Mucosa of stomach (tissue), 1 donor: ENCODE results near the gene VEGFB.

Experiments
- H3K27me3 ChIP-seq: one replicate; pipeline ENCODE4 v1.7.0; 2013; ENCODE audit warnings: mild to moderate bottlenecking, low read length; ENCODE audit not compliant: control insufficient read depth, insufficient read depth
- H3K36me3 ChIP-seq: one replicate; pipeline ENCODE4 v1.7.0; 2013; ENCODE audit warnings: low read length; ENCODE audit not compliant: control insufficient read depth, insufficient read depth
- H3K4me1 ChIP-seq: one replicate; pipeline ENCODE4 v1.7.0; 2013; ENCODE audit warnings: mild to moderate bottlenecking, low read length; ENCODE audit not compliant: control insufficient read depth, insufficient read depth
- H3K4me3 ChIP-seq: one replicate; pipeline ENCODE4 v1.7.0; 2013; ENCODE audit warnings: low read length
- H3K9ac ChIP-seq: one replicate; pipeline ENCODE4 v1.7.0; 2013; ENCODE audit warnings: mild to moderate bottlenecking, low read length, moderate library complexity
- H3K9me3 ChIP-seq: one replicate; pipeline ENCODE4 v1.7.0; 2013; ENCODE audit warnings: mild to moderate bottlenecking, low read length, moderate library complexity; ENCODE audit not compliant: control insufficient read depth
- donor health status: Pancreatic carcinoma.

The VEGFB gene

DNA sequence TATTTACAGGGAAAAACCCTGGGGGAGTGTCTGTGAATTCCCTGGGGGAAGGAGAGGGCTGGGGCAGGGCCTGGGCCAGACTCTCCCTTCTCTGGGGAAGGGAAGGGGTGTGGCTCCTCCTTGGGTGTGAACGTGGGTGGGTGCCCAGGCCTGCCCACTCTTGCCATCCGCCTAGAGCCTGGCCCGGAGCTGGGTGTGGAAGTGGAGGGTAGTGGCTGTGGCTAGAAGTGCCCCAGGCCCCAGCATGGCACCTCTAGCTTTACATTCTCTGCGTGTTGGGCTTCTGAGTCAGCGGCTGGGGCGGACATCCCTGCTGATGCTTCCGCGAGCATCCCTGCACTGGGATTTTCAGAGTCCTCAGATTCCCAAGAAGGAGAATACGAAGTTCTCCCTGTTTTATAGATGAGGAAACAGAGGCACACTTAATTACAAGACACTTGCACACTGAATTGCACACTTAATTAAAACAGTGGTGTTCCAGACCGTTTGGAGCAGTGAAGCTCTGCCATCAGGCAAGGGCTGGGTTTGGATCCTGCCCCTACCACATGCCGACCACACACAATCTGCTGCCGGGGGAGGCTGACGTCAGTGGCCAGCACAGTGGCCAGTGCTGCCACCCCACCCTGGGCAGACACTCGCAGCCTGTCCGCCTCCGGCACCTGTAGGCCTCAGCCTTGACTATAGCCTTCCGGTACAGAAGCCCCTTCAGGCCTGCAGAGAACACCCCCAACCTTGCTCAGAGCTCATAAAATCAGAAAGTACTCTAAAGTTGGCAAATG lies 42.5 kb downstream of the VEGFB start:
- Histone ChIP-seq H3K9ac (no peak overlapping the region), H3K36me3 (peaks cover 7% of the 10 kb centered on the region), H3K4me3 (no peak overlapping the region), H3K9me3 (no peaks in the 10 kb centered on the region), H3K27me3 (no peaks in the 10 kb centered on the region), H3K4me1 (peaks cover 49% of the 10 kb centered on the region)

DNA sequence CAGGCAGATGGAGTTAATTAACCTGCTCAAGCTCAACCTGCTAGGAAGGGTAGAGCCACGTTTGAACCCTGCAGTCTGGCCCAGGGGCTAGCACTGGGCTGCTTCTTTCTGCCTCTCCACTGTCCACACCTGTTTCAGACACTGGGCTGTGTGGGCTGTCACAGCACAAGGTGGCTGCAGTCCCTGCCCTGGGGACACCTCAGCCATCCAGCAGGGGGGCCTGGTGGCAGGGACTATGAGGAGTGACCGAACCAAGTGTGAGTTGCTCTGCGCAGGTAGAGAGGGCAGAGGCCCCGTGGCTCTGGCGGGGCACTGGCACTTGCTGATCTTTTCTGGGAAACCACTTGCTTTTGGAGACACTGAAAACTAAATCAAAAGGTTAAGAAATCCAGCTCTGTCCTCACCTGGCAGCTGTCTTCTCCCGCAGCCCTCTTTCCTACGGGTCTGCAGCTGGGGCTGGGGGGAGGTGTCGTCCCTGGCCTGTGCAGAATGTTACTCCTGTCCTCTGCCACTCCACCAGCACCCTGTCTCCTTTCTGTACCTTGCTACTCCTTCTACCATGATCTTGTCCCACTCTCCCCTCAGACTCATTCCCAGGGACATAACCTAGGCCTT lies 44.3 kb downstream of the VEGFB start:
- Histone ChIP-seq H3K9me3 (no peaks in the 10 kb centered on the region), H3K9ac (no peak overlapping the region), H3K4me1 (peaks cover 52% of the 10 kb centered on the region), H3K36me3 (peaks cover 7% of the 10 kb centered on the region), H3K27me3 (no peaks in the 10 kb centered on the region), H3K4me3 (no peak overlapping the region)

GRCh38 chr11:64281957-64282770 lies 47.8 kb downstream of the VEGFB start:
- Histone ChIP-seq H3K36me3 (peaks cover 5% of the 10 kb centered on the region), H3K4me3 (no peak overlapping the region), H3K27me3 (no peaks in the 10 kb centered on the region), H3K9me3 (no peaks in the 10 kb centered on the region), H3K9ac (no peak overlapping the region), H3K4me1 (peaks cover 35% of the 10 kb centered on the region)

- Histone ChIP-seq H3K4me3 (no peak overlapping the region), H3K27me3 (no peaks in the 10 kb centered on the region), H3K4me1 (peaks cover 31% of the 10 kb centered on the region), H3K9me3 (no peaks in the 10 kb centered on the region), H3K36me3 (no peaks in the 10 kb centered on the region), H3K9ac (peak overlapping the region; percentile 95)
Measured at GRCh38 chr11:64283092-64283491, 48.7 kb downstream of the VEGFB start.

- no peaks in the 10 kb centered on the region for H3K9me3 ChIP-seq
- peak within 1 kb of the TSS; percentile 95 for H3K9ac ChIP-seq
- H3K4me1 ChIP-seq: peaks cover 31% of the 10 kb centered on the region
- H3K36me3 ChIP-seq: no peaks in the 10 kb centered on the region
- H3K27me3 ChIP-seq: no peaks in the 10 kb centered on the region
- peak within 1 kb of the TSS; percentile 82 for H3K4me3 ChIP-seq
Measured at GRCh38 chr11:64284048-64284961, 49.9 kb downstream of the VEGFB start, which contains the start of gene BAD. Gene BAD, minus strand, starts transcription at chr11:64284665. Its CDS starts 297 bp downstream, at chr11:64284368.

DNA sequence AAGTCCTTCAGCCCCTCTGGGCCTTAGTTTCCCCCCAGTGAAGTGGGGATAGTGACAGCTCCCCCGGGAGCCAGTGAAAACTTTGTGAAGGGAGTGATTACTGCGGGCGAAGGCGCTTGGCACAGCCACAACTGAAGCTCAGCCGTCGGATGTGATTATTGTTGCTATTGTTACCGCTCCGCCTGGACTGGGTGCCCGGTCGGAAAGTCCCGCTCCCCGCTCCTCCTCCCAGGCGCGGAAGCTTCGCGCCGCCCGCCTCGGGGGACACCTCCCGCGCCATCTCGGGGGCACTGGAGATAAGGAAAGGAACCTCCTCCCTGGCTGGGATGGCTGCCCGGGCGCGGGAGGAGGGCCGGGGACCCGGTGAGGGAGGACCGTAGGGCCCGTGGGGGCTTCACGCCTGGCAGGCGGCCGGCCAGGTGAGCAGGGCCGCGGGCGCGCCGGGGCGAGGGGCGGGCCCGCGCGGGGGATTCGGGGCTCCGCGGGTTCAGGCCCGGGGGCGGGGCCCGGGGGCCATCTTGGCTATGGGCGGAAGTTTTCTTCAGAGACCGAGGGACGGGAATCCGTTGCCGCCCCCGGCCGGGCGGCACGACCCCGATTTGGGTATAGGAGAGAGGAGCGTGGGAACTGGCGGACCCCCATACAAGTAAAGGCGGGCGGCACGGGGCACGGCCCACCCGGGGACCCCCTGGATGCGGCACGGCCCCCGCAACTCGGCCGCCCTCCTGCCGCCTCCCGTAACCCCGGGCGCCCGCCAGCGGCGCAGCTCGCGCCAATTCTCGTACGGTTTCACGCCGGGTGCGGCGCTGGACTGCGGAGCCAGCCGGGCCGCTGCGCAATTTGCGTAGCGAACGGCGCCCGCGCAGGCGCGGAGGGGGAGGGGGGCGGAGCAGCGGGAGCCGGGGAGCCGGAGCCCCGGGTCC lies 50.8 kb downstream of the VEGFB start, which contains the start of gene GPR137:
Gene GPR137, plus strand, starts transcription at position 887 of the 923 bp plus-strand sequence. CDS start 677 bp downstream, outside the sequence.
- peaks cover 3% of the 10 kb centered on the region for H3K27me3 ChIP-seq
- peaks cover 31% of the 10 kb centered on the region for H3K4me1 ChIP-seq
- no peaks in the 10 kb centered on the region for H3K9me3 ChIP-seq
- H3K36me3 ChIP-seq: no peaks in the 10 kb centered on the region
- peak within 1 kb of the TSS; percentile 95 for H3K9ac ChIP-seq
- peak within 1 kb of the TSS; percentile 80 for H3K4me3 ChIP-seq

DNA sequence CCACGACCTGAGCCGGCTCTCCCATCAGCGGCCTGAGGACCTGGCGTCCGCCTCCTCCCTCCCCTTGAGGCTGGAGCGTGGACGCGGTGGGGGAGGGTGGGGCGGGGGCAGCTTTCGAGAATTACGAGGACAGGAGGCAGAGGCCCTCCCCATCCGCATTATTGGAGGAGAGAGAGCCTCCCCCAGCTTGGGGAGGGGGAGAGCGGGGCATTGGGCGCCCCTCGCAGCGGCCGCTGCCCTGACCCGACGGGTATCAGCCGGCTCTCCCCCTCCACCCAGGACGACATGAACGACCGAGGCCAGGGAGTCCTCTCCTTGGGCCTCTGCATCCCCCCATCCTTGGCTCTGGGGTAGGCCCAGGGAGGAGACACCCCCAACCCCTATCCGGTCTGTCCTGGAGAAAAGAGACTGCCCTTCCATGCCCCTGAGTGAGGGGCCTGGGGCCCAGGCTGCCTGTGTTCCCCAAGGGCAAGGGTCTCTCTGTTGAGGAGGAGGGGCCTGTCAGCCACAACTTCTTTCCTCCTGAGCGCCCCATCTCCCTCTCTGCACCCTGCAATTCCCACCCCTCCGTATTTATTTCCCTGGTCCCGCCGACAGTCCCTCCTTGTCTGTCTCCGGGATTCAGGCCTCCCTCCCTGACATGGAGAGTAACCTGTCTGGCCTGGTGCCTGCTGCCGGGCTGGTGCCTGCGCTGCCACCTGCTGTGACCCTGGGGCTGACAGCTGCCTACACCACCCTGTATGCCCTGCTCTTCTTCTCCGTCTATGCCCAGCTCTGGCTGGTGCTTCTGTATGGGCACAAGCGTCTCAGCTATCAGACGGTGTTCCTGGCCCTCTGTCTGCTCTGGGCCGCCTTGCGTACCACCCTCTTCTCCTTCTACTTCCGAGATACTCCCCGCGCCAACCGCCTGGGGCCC lies 51.8 kb downstream of the VEGFB start:
- peaks cover 12% of the 10 kb centered on the region for H3K27me3 ChIP-seq
- peak overlapping the region; percentile 95 for H3K9ac ChIP-seq
- H3K4me3 ChIP-seq: peak overlapping the region; percentile 50
- peaks cover 34% of the 10 kb centered on the region for H3K4me1 ChIP-seq
- H3K9me3 ChIP-seq: no peaks in the 10 kb centered on the region
- H3K36me3 ChIP-seq: no peaks in the 10 kb centered on the region

- no peaks in the 10 kb centered on the region for H3K36me3 ChIP-seq
- no peaks in the 10 kb centered on the region for H3K9me3 ChIP-seq
- H3K9ac ChIP-seq: peak overlapping the region; percentile 95
- H3K4me3 ChIP-seq: no peak overlapping the region
- peaks cover 37% of the 10 kb centered on the region for H3K4me1 ChIP-seq
- H3K27me3 ChIP-seq: peaks cover 19% of the 10 kb centered on the region
Measured at GRCh38 chr11:64286801-64287159, 52.4 kb downstream of the VEGFB start.

DNA sequence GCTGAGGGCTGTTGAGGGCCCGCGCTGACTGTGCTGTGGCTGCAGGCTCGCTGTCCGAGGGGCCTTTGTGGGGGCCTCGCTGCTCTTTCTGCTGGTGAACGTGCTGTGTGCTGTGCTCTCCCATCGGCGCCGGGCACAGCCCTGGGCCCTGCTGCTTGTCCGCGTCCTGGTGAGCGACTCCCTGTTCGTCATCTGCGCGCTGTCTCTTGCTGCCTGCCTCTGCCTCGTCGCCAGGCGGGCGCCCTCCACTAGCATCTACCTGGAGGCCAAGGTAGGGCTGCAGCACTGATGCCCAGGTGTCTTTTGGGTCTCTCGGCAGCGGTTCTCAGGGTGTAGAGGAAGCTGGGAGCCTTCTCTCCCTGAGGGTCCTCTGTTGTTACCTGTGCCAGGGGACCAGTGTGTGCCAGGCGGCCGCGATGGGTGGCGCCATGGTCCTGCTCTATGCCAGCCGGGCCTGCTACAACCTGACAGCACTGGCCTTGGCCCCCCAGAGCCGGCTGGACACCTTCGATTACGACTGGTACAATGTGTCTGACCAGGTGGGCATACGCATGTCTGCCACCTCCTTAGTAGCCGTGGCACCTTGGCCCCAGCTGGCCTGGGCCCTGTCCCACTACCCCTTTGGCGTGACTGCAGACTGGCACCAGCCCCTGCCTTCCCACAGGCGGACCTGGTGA lies 53.4 kb downstream of the VEGFB start:
- H3K4me3 ChIP-seq: no peak overlapping the region
- peaks cover 29% of the 10 kb centered on the region for H3K27me3 ChIP-seq
- no peak overlapping the region for H3K9ac ChIP-seq
- H3K4me1 ChIP-seq: peaks cover 40% of the 10 kb centered on the region
- H3K36me3 ChIP-seq: no peaks in the 10 kb centered on the region
- no peaks in the 10 kb centered on the region for H3K9me3 ChIP-seq
